OCI-LY7 (cell line): Measurements from ENCODE around the gene TCFL5. TPM values are rescaled to one million over a fixed set of nuclear protein-coding genes. Genes with fewer than 3 reads are reported as not detected.

Experiments
- BruUV-seq: library from RNA; stranded (reverse); fragments of 400-500 nt; replicated peaks from 2 replicates; lab custom pipeline; 2021; lab: Mats Ljungman, UMichigan
- CTCF ChIA-PET: fragments of 300-600 bp; sonication (Branson Sonifier 250); formaldehyde crosslinking; loops from one replicate; lab custom pipeline; 2022; ENCODE audit warnings: antibody characterized with exemption; ENCODE audit not compliant: unreplicated experiment; lab: Charles Lee
- POLR2A ChIA-PET: fragments of 300-600 bp; sonication (Branson Sonifier 250); formaldehyde crosslinking; loops from one replicate; lab custom pipeline; 2022; ENCODE audit warnings: antibody characterized with exemption; lab: Charles Lee
- DNase-seq: peaks from one replicate; pipeline ENCODE4 v3.0.0-alpha.2; 2015; ENCODE audit warnings: low spot score
- H2AFZ ChIP-seq: fragments of 200-600 bp; sonication (generic), shearing (Covaris generic); 2 replicates; pipeline ENCODE4 v1.6.1; 2014; ENCODE audit warnings: mild to moderate bottlenecking, antibody characterized with exemption, low read length, moderate library complexity
- H3K27ac ChIP-seq: fragments of 200-600 bp; sonication (generic); 2 replicates; pipeline ENCODE4 v1.5.1; 2014; ENCODE audit warnings: mixed run types, low read depth, mild to moderate bottlenecking, moderate library complexity, low read length, inconsistent platforms; ENCODE audit not compliant: poor library complexity, severe bottlenecking
- H3K36me3 ChIP-seq: fragments of 200-600 bp; sonication (generic); 2 replicates; pipeline ENCODE4 v1.6.1; 2014; ENCODE audit warnings: mild to moderate bottlenecking, antibody characterized with exemption, low read length, moderate library complexity, mixed read lengths; ENCODE audit not compliant: insufficient read depth
- H3K4me1 ChIP-seq: fragments of 200-600 bp; sonication (generic); 2 replicates; pipeline ENCODE4 v1.5.1; 2014; ENCODE audit warnings: mild to moderate bottlenecking, low read length; ENCODE audit not compliant: insufficient read depth, poor library complexity, severe bottlenecking
- H3K4me2 ChIP-seq: fragments of 200-600 bp; sonication (generic); 2 replicates; pipeline ENCODE4 v1.6.1; 2014; ENCODE audit warnings: mild to moderate bottlenecking, low read length
- H3K4me3 ChIP-seq: fragments of 200-600 bp; sonication (generic); 2 replicates; pipeline ENCODE4 v1.5.1; 2014; ENCODE audit warnings: mild to moderate bottlenecking, low read depth, low read length; ENCODE audit not compliant: poor library complexity, severe bottlenecking
- H3K79me2 ChIP-seq: fragments of 200-600 bp; sonication (generic); 2 replicates; pipeline ENCODE4 v1.6.1; 2016; ENCODE audit warnings: low read depth, mild to moderate bottlenecking, low read length, moderate library complexity, mixed read lengths; ENCODE audit not compliant: insufficient read depth
- H3K9me2 ChIP-seq: fragments of 200-600 bp; sonication (generic); 2 replicates; pipeline ENCODE4 v1.6.1; 2016; ENCODE audit warnings: mild to moderate bottlenecking, low read length, mixed read lengths; ENCODE audit not compliant: insufficient read depth
- H3K9me3 ChIP-seq: fragments of 200-600 bp; sonication (generic); 2 replicates; pipeline ENCODE4 v1.6.1; 2014; ENCODE audit warnings: mild to moderate bottlenecking, mixed run types, low read length, mixed read lengths
- H4K20me1 ChIP-seq: fragments of 200-600 bp; sonication (generic); 2 replicates; pipeline ENCODE4 v1.6.1; 2014; ENCODE audit warnings: mild to moderate bottlenecking, antibody characterized with exemption, low read length, moderate library complexity, mixed read lengths; ENCODE audit not compliant: insufficient read depth
- CTCF ChIP-seq: fragments of 200-600 bp; sonication (generic); conservative IDR thresholded peaks from 2 replicates; pipeline ENCODE4 v1.5.1; 2014; ENCODE audit warnings: mild to moderate bottlenecking, antibody characterized with exemption, low read length, moderate library complexity, mixed read lengths
- EZH2phosphoT487 ChIP-seq: fragments of 200-600 bp; sonication (generic); IDR thresholded peaks from 2 replicates; pipeline ENCODE4 v1.6.1; 2018; ENCODE audit warnings: low read depth, borderline replicate concordance, mild to moderate bottlenecking, mixed run types, antibody characterized with exemption, low read length, moderate library complexity, mixed read lengths
- intact Hi-C: fragments of 100-400 bp; cut with micrococcal nuclease; formaldehyde crosslinking; loops from one replicate; pipeline ENCODE4 v1.10.0; 2022; ENCODE audit not compliant: unreplicated experiment
- total RNA-seq, 2 experiments: library from RNA; depleted of rRNA in 1 of 2; stranded (reverse); fragments of >200 nt in 1 of 2; shearing (Covaris generic) in 1 of 2; gene quantifications; 2 replicates each; pipeline ENCODE4 v1.2.3, GENCODE V29; 2014 to 2022

Gene TCFL5
- total RNA-seq, 2 experiments from 2014 or later = 8.7 to 9.5 TPM

- intact Hi-C loops = no loop called here
- CTCF ChIA-PET = no interaction called here
- POLR2A ChIA-PET = interaction anchor here (0.6 kb wide), 1 partner anchor 13 kb away, joined by 3 read pairs; no protein-coding TSS in a partner anchor
- Histone ChIP-seq H3K4me3 (no peak overlapping the region), H3K27ac (no peak overlapping the region), H3K36me3 (peaks cover 3% of the 10 kb centered on the region; the same call in 1 of the 2 replicates), H3K79me2 (no peaks in the 10 kb centered on the region), H2AFZ (no peak overlapping the region), H3K9me2 (no peaks in the 10 kb centered on the region), H4K20me1 (no peaks in the 10 kb centered on the region), H3K4me1 (no peaks in the 10 kb centered on the region), H3K4me2 (no peak overlapping the region), H3K9me3 (no peaks in the 10 kb centered on the region)
- BruUV-seq = no TSS peak
- no peak for DNase-seq
- TF ChIP-seq CTCF = no peak
- TF ChIP-seq EZH2phosphoT487 = no peak
Measured at GRCh38 chr20:62818592-62819493, 42.8 kb downstream of the TCFL5 start.

GRCh38 chr20:62817975-62818591, 43.5 kb downstream of the TCFL5 start:
- no peaks in the 10 kb centered on the region for H4K20me1 ChIP-seq
- POLR2A ChIA-PET = interaction anchor here (0.5 kb wide), 1 partner anchor 136 kb away, joined by 5 read pairs; no protein-coding TSS in a partner anchor
- H3K79me2 ChIP-seq = no peaks in the 10 kb centered on the region
- H3K4me1 ChIP-seq = no peaks in the 10 kb centered on the region
- no peak overlapping the region for H3K27ac ChIP-seq
- intact Hi-C loops = no loop called here
- CTCF ChIA-PET = no interaction called here
- no peak overlapping the region for H2AFZ ChIP-seq
- no peaks in the 10 kb centered on the region for H3K9me3 ChIP-seq
- H3K9me2 ChIP-seq = no peaks in the 10 kb centered on the region
- H3K4me3 ChIP-seq = no peak overlapping the region
- no TSS peak for BruUV-seq
- TF ChIP-seq CTCF (no peak), EZH2phosphoT487 (no peak)
- no peak for DNase-seq
- H3K4me2 ChIP-seq = no peak overlapping the region
- peaks cover 8% of the 10 kb centered on the region; the same call in 1 of the 2 replicates for H3K36me3 ChIP-seq
